Mesenchymal stem cell (in vitro differentiated cells and primary cell): ENCODE results near the gene COPRS.
A peak's percentile ranks its signal among the peaks of the same experiment; 100 is the strongest.

Source experiments
- DNase-seq: peaks from one replicate; pipeline ENCODE4 v3.0.0-alpha.2; 2013
- H2AFZ ChIP-seq: one replicate; pipeline ENCODE4 v1.6.1; 2013; ENCODE audit warnings: low read depth, mild to moderate bottlenecking, control low read depth, inconsistent platforms, low read length, moderate library complexity
- H2AK5ac ChIP-seq: 2 replicates; pipeline ENCODE4 v1.6.1; 2013; ENCODE audit warnings: low read length, moderate library complexity, mild to moderate bottlenecking, inconsistent platforms; ENCODE audit not compliant: severe bottlenecking
- H2BK120ac ChIP-seq: one replicate; pipeline ENCODE4 v1.6.1; 2013; ENCODE audit warnings: low read depth, mild to moderate bottlenecking, inconsistent platforms, low read length, moderate library complexity
- H2BK12ac ChIP-seq, 2 experiments: one replicate each; pipeline ENCODE4 v1.6.1; 2013; ENCODE audit warnings: inconsistent platforms in 2 of 2, low read length in 2 of 2, mild to moderate bottlenecking in 2 of 2, moderate library complexity in 2 of 2, control low read depth in 1 of 2
- H2BK15ac ChIP-seq: one replicate; pipeline ENCODE4 v1.6.1; 2013; ENCODE audit warnings: mild to moderate bottlenecking, low read depth, inconsistent platforms; ENCODE audit not compliant: poor library complexity, severe bottlenecking
- H2BK5ac ChIP-seq: 2 replicates; pipeline ENCODE4 v1.6.1; 2013; ENCODE audit warnings: low read depth, mild to moderate bottlenecking, low read length, control low read depth, inconsistent platforms; ENCODE audit not compliant: poor library complexity, severe bottlenecking
- H3K14ac ChIP-seq, 2 experiments: one replicate each; pipeline ENCODE4 v1.6.1; 2013; ENCODE audit warnings: inconsistent platforms in 2 of 2, low read length in 2 of 2, control low read depth in 1 of 2, mild to moderate bottlenecking in 1 of 2, moderate library complexity in 1 of 2
- H3K18ac ChIP-seq, 2 experiments: one replicate each; pipeline ENCODE4 v1.6.1; 2013; ENCODE audit warnings: inconsistent platforms in 2 of 2, low read length in 2 of 2, control low read depth in 1 of 2, low read depth in 1 of 2, mild to moderate bottlenecking in 1 of 2
- H3K23ac ChIP-seq, 2 experiments: one replicate each; pipeline ENCODE4 v1.6.1; 2013; ENCODE audit warnings: inconsistent platforms in 2 of 2, low read length in 2 of 2, mild to moderate bottlenecking in 2 of 2, moderate library complexity in 2 of 2, control low read depth in 1 of 2
- H3K27ac ChIP-seq: 2 replicates; pipeline ENCODE4 v1.5.1; 2013; ENCODE audit warnings: mild to moderate bottlenecking, moderate library complexity, low read length, control low read depth, inconsistent platforms; ENCODE audit not compliant: poor library complexity, severe bottlenecking
- H3K27me3 ChIP-seq, 2 experiments: 2 replicates each; pipeline versions ENCODE4 v1.6.1 to v1.7.0; 2013; ENCODE audit warnings: low read length in 2 of 2, mild to moderate bottlenecking in 2 of 2, moderate library complexity in 2 of 2, control low read depth in 1 of 2, inconsistent platforms in 1 of 2; ENCODE audit not compliant: control insufficient read depth in 1 of 2, insufficient read depth in 1 of 2
- H3K36me3 ChIP-seq, 2 experiments: 2 replicates each; pipeline versions ENCODE4 v1.6.1 to v1.7.0; 2013; ENCODE audit warnings: low read length in 2 of 2, control low read depth in 1 of 2, inconsistent platforms in 1 of 2, low read depth in 1 of 2, mild to moderate bottlenecking in 1 of 2; ENCODE audit not compliant: insufficient read depth in 2 of 2, control insufficient read depth in 1 of 2
- H3K4ac ChIP-seq, 2 experiments: one replicate each; pipeline ENCODE4 v1.6.1; 2013; ENCODE audit warnings: inconsistent platforms in 2 of 2, low read length in 2 of 2, mild to moderate bottlenecking in 2 of 2, moderate library complexity in 2 of 2, control low read depth in 1 of 2, low read depth in 1 of 2
- H3K4me1 ChIP-seq: 2 replicates; pipeline ENCODE4 v1.6.1; 2013; ENCODE audit warnings: low read depth, low read length, control low read depth; ENCODE audit not compliant: control insufficient read depth, insufficient read depth
- H3K4me2 ChIP-seq: 2 replicates; pipeline ENCODE4 v1.6.1; 2013; ENCODE audit warnings: low read length, mild to moderate bottlenecking, inconsistent platforms; ENCODE audit not compliant: poor library complexity, severe bottlenecking
- H3K4me3 ChIP-seq, 2 experiments: 2 replicates each; pipeline versions ENCODE4 v1.5.1 to v1.7.0; 2013; ENCODE audit warnings: low read length in 2 of 2, mild to moderate bottlenecking in 2 of 2, control low read depth in 1 of 2, low read depth in 1 of 2; ENCODE audit not compliant: insufficient read depth in 1 of 2
- H3K79me1 ChIP-seq: replicated peaks from 2 replicates; pipeline ENCODE4 v1.6.1; 2013; ENCODE audit warnings: mild to moderate bottlenecking, control low read depth, low read length, inconsistent platforms; ENCODE audit not compliant: poor library complexity, severe bottlenecking
- H3K9ac ChIP-seq: 2 replicates; pipeline ENCODE4 v1.7.0; 2013; ENCODE audit warnings: mild to moderate bottlenecking, low read length, moderate library complexity
- H3K9me3 ChIP-seq: 2 replicates; pipeline ENCODE4 v1.7.0; 2013; ENCODE audit warnings: mild to moderate bottlenecking, low read length; ENCODE audit not compliant: control insufficient read depth
- H4K8ac ChIP-seq: one replicate; pipeline ENCODE4 v1.6.1; 2013; ENCODE audit warnings: inconsistent platforms, mild to moderate bottlenecking, low read length, moderate library complexity
- H4K91ac ChIP-seq: one replicate; pipeline ENCODE4 v1.6.1; 2013; ENCODE audit warnings: mild to moderate bottlenecking, low read length, inconsistent platforms
- WGBS: methylation state at CpG from one replicate; pipeline ENCODE4 v1.1.7; 2013; ENCODE audit warnings: mixed read lengths; 5-methylcytosine and 5-hydroxymethylcytosine counted together

Gene COPRS

GRCh38 chr17:31857920-31858641 is 963 bp downstream of the COPRS start:
- H4K91ac ChIP-seq = no peak overlapping the region
- H4K8ac ChIP-seq = peak overlapping the region; percentile 63
- peak overlapping the region in 1 of 2 experiments; percentile 45 for H3K18ac ChIP-seq
- H2BK15ac ChIP-seq = no peak overlapping the region
- no peak overlapping the region for H3K23ac ChIP-seq
- H3K9ac ChIP-seq = peak overlapping the region; percentile 88
- peak; percentile 5 for DNase-seq
- H3K14ac ChIP-seq = peak overlapping the region in 1 of 2 experiments; percentile 6
- H3K4me3 ChIP-seq = peak overlapping the region; percentile 80 to 83
- no peaks in the 10 kb centered on the region for H3K9me3 ChIP-seq
- H2AK5ac ChIP-seq = no peak overlapping the region
- H3K4me1 ChIP-seq = peaks cover 4% of the 10 kb centered on the region
- no peak overlapping the region for H2BK5ac ChIP-seq
- no peaks in the 10 kb centered on the region for H3K27me3 ChIP-seq
- peaks cover 14% of the 10 kb centered on the region for H3K79me1 ChIP-seq
- 49% methylated on average over 13 of the region's 13 CpGs for WGBS
- no peak overlapping the region for H2AFZ ChIP-seq
- H2BK120ac ChIP-seq = no peak overlapping the region
- no peak overlapping the region for H2BK12ac ChIP-seq
- H3K27ac ChIP-seq = no peak overlapping the region
- H3K4ac ChIP-seq = peak overlapping the region in 1 of 2 experiments; percentile 24
- H3K4me2 ChIP-seq = peak overlapping the region; percentile 81
- H3K36me3 ChIP-seq = peaks cover 21 to 45% of the 10 kb centered on the region in 2 experiments

- Histone ChIP-seq H3K36me3 (peaks cover 19 to 45% of the 10 kb centered on the region in 2 experiments), H2BK5ac (no peak overlapping the region), H2AFZ (no peak overlapping the region), H3K14ac (no peak overlapping the region), H4K91ac (no peak overlapping the region), H3K23ac (no peak overlapping the region), H3K18ac (no peak overlapping the region), H3K4me3 (peak overlapping the region in 1 of 2 experiments; percentile 83), H4K8ac (no peak overlapping the region), H3K4me2 (no peak overlapping the region), H3K27ac (no peak overlapping the region), H2BK120ac (no peak overlapping the region), H3K27me3 (no peaks in the 10 kb centered on the region), H3K4me1 (peaks cover 4% of the 10 kb centered on the region), H3K79me1 (peaks cover 14% of the 10 kb centered on the region), H2BK12ac (no peak overlapping the region), H3K4ac (no peak overlapping the region), H3K9ac (peak overlapping the region; percentile 88), H2AK5ac (no peak overlapping the region), H2BK15ac (no peak overlapping the region), H3K9me3 (no peaks in the 10 kb centered on the region)
- no peak for DNase-seq
- over 99% methylated on average over 3 of the region's 4 CpGs for WGBS
Observed at GRCh38 chr17:31856750-31857149, 2.3 kb downstream of the COPRS start.

- Histone ChIP-seq H2BK12ac (no peak overlapping the region), H2AFZ (no peak overlapping the region), H2BK15ac (no peak overlapping the region), H3K4me3 (no peak overlapping the region), H2BK120ac (no peak overlapping the region), H3K27ac (no peak overlapping the region), H3K4me2 (no peak overlapping the region), H4K91ac (no peak overlapping the region), H3K4me1 (peaks cover 4% of the 10 kb centered on the region), H4K8ac (no peak overlapping the region), H3K79me1 (peaks cover 14% of the 10 kb centered on the region), H3K18ac (no peak overlapping the region), H2BK5ac (no peak overlapping the region), H3K14ac (no peak overlapping the region), H3K9me3 (no peaks in the 10 kb centered on the region), H3K9ac (no peak overlapping the region), H3K27me3 (no peaks in the 10 kb centered on the region), H3K4ac (no peak overlapping the region), H2AK5ac (no peak overlapping the region), H3K36me3 (peaks cover 20 to 45% of the 10 kb centered on the region in 2 experiments), H3K23ac (no peak overlapping the region)
- 100% methylated on average over 1 of the region's 2 CpGs for WGBS
- DNase-seq = no peak
Observed at GRCh38 chr17:31854672-31855071, 4.4 kb downstream of the COPRS start.

GRCh38 chr17:31853911-31854470 is 5.1 kb downstream of the COPRS start:
- no peak overlapping the region for H3K4me3 ChIP-seq
- peaks cover 14% of the 10 kb centered on the region for H3K79me1 ChIP-seq

More at GRCh38 chr17:31853911-31854470, 5.1 kb downstream of the COPRS start:
- H3K23ac ChIP-seq = no peak overlapping the region
- no peaks in the 10 kb centered on the region for H3K27me3 ChIP-seq
- H3K4me1 ChIP-seq = peaks cover 4% of the 10 kb centered on the region
- no peak overlapping the region for H3K4ac ChIP-seq
- no peak overlapping the region for H3K4me2 ChIP-seq
- peaks cover 20 to 45% of the 10 kb centered on the region in 2 experiments for H3K36me3 ChIP-seq
- H2BK120ac ChIP-seq = no peak overlapping the region
- no peak overlapping the region for H3K14ac ChIP-seq
- no peak overlapping the region for H3K27ac ChIP-seq
- DNase-seq = no peak
- H4K8ac ChIP-seq = no peak overlapping the region
- no peak overlapping the region for H2BK12ac ChIP-seq
- no peak overlapping the region for H4K91ac ChIP-seq
- no peak overlapping the region for H3K18ac ChIP-seq
- H3K9ac ChIP-seq = no peak overlapping the region
- no peaks in the 10 kb centered on the region for H3K9me3 ChIP-seq
- H2AFZ ChIP-seq = no peak overlapping the region
- no peak overlapping the region for H2AK5ac ChIP-seq
- H2BK5ac ChIP-seq = no peak overlapping the region
- no peak overlapping the region for H2BK15ac ChIP-seq
- WGBS = 76% methylated on average over 5 of the region's 7 CpGs
